Measurements from ENCODE around the gene ARHGEF17.

DNA sequence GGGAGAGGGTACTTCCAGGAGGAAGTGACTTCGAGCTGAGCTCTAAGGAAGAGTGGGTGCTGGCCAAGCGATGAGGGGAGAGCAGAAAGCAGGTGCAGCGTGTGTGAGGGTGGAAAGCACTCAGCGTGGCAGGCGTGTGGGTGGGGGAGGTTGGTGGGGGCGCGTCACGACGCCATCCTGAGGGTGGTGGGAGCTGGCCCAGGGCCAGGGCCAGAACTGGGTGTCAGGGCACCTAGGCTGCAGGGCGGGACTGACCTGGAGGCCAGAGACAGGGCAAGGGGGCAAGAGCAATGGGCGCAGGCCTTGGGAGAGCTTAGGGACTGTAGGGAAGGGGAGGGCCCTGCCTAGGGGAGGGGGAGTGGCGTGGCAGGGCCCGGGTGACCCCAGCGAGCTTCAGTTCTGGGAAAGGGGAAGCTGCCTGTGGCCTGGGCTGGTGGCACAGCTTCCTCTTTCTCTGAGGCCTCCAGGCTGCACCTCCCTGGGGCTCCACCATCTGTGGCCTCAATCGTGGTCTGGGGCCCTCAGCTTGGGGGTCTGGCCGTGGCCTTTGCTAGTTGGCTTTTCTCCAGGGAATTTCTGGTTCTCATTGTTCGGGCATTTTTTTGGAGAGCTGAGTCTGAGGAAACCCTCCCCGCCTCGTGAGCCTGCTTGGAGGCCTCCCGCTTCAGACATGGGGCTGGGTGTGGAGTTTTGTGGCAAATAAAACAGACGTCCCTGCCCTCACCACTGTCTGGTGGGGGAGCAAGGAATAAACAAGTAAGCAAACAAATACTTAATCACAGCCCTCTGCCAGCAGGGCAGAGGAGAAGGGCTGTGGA, 77.0 kb downstream of the ARHGEF17 start:
- no peak for TF ChIP-seq SIN3A (IDR thresholded peaks at IDR 0.05; ENCODE audit: borderline replicate concordance, insufficient read depth, low read length)
- no peak for TF ChIP-seq POLR2AphosphoS5 (IDR thresholded peaks at IDR 0.05; ENCODE audit: low read depth, low read length)
